Measurements from ENCODE around the gene TMOD2. TPM values are rescaled to one million over a fixed set of nuclear protein-coding genes. Genes with fewer than 3 reads are reported as not detected.

TMOD2 gene
- total and polyA plus RNA-seq, 11 donors: 1.3 to 10.9 (median 6.1) TPM

- no peak overlapping the region for H3K4me3 ChIP-seq
- ATAC-seq (no peak), DNase-seq (no peak)
- H3K27ac ChIP-seq: no peak overlapping the region
- intact Hi-C loops (cut with DNase I): loop anchor here in 2 of 10 donors (5.0 to 10.0 kb wide), 2 partner anchors 33 to 65 kb away; partner anchors contain the start of gene SCG3 (in 1 of the 2)
- WGBS, 4 donors: 74 to 81% (median 78%) methylated on average over 4 of the region's 4 CpGs
- no peaks in the 10 kb centered on the region for H3K9me3 ChIP-seq
- no peak for TF ChIP-seq POLR2A (IDR thresholded peaks at IDR 0.05)
- TF ChIP-seq, protein P1, sequence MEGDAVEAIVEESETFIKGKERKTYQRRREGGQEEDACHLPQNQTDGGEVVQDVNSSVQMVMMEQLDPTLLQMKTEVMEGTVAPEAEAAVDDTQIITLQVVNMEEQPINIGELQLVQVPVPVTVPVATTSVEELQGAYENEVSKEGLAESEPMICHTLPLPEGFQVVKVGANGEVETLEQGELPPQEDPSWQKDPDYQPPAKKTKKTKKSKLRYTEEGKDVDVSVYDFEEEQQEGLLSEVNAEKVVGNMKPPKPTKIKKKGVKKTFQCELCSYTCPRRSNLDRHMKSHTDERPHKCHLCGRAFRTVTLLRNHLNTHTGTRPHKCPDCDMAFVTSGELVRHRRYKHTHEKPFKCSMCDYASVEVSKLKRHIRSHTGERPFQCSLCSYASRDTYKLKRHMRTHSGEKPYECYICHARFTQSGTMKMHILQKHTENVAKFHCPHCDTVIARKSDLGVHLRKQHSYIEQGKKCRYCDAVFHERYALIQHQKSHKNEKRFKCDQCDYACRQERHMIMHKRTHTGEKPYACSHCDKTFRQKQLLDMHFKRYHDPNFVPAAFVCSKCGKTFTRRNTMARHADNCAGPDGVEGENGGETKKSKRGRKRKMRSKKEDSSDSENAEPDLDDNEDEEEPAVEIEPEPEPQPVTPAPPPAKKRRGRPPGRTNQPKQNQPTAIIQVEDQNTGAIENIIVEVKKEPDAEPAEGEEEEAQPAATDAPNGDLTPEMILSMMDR (IDR thresholded peaks at IDR 0.05): no peak
- no peaks in the 10 kb centered on the region for H3K36me3 ChIP-seq
- peaks cover 0 to 32% (median 11%) of the 10 kb centered on the region in 12 donors for H3K4me1 ChIP-seq
- peaks cover 0 to 5% (median 0%) of the 10 kb centered on the region in 9 donors for H3K27me3 ChIP-seq
Measured at GRCh38 chr15:51750186-51750585, 1.2 kb upstream of the TMOD2 start.

GRCh38 chr15:51751697-51752683 is 593 bp downstream of the TMOD2 start:
- DNase-seq: peak in 3 of 5 donors; percentile 35 to 44 (median 36)
- H3K4me1 ChIP-seq: peaks cover 0 to 49% (median 12%) of the 10 kb centered on the region in 12 donors
- TF ChIP-seq, protein P1 (IDR thresholded peaks at IDR 0.05): no peak
- no peaks in the 10 kb centered on the region for H3K36me3 ChIP-seq
- intact Hi-C loops (cut with DNase I): loop anchor here in 2 of 10 donors (5.0 to 10.0 kb wide), 2 partner anchors 35 to 67 kb away; partner anchors contain the start of gene SCG3 (in 1 of the 2)
- WGBS, 4 donors: 4 to 15% (median 8%) methylated on average over 20 to 71 of the region's 71 CpGs
- no peaks in the 10 kb centered on the region for H3K9me3 ChIP-seq
- H3K4me3 ChIP-seq: peak overlapping the region; percentile 53 to 96 (median 76)
- H3K27ac ChIP-seq: peak overlapping the region in 10 of 12 donors; percentile 32 to 78 (median 54)
- peak; percentile 46 to 69 (median 54) for ATAC-seq
- H3K27me3 ChIP-seq: peaks cover 0 to 3% (median 0%) of the 10 kb centered on the region in 9 donors

DNA sequence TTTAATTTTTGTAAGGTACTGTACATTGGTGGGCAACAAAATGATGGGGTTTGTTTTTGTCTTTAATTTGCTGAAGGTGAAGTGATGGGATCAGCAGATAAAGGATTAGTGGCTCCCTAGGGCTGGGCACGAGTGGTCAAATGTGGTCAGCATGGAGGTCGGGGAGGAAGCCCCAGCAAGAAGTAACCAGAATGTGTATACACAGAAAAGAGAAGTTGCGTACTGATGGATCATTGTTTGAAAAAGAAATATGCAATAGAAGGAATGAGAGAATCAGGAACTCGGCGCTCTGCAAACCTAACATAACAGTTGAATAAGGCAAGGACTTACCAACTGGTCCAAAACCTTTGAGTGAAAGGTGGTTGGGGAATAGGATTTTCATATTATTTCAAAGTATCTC is 1.5 kb downstream of the TMOD2 start:
- ATAC-seq: no peak
- Histone ChIP-seq H3K27me3 (no peaks in the 10 kb centered on the region), H3K9me3 (no peaks in the 10 kb centered on the region), H3K4me1 (peaks cover 0 to 52% (median 12%) of the 10 kb centered on the region in 12 donors), H3K4me3 (peak overlapping the region in 5 of 12 donors; percentile 66 to 93 (median 78)), H3K27ac (peak overlapping the region in 1 of 12 donors; percentile 46), H3K36me3 (no peaks in the 10 kb centered on the region)
- TF ChIP-seq POLR2A (IDR thresholded peaks at IDR 0.05): no peak
- TF ChIP-seq, protein P1 (IDR thresholded peaks at IDR 0.05): no peak
- intact Hi-C loops (cut with DNase I): loop anchor here in 2 of 10 donors (5.0 to 10.0 kb wide), 2 partner anchors 36 to 68 kb away; partner anchors contain the start of gene SCG3 (in 1 of the 2)
- DNase-seq: no peak
- WGBS, 4 donors: 81 to 95% (median 92%) methylated on average over 5 of the region's 5 CpGs

- Histone ChIP-seq H3K27ac (no peak overlapping the region), H3K36me3 (no peaks in the 10 kb centered on the region), H3K9me3 (no peaks in the 10 kb centered on the region), H3K4me1 (peaks cover 0 to 66% (median 25%) of the 10 kb centered on the region in 12 donors), H3K27me3 (no peaks in the 10 kb centered on the region), H3K4me3 (no peak overlapping the region)
- TF ChIP-seq POLR2A (IDR thresholded peaks at IDR 0.05): no peak
- TF ChIP-seq, protein P1 (IDR thresholded peaks at IDR 0.05): no peak
- DNase-seq (no peak), ATAC-seq (no peak)
- intact Hi-C loops (cut with DNase I): loop anchor here in 2 of 10 donors (5.0 to 10.0 kb wide), 2 partner anchors 37 to 69 kb away; partner anchors contain the start of gene SCG3 (in 1 of the 2)
- WGBS, 4 donors: 71 to 87% (median 84%) methylated on average over 2 of the region's 2 CpGs
Measured at GRCh38 chr15:51754267-51754666, 2.9 kb downstream of the TMOD2 start.

Data from heart left ventricle (tissue), 16 donors.